CD4-positive, CD25-positive, alpha-beta regulatory T cell (primary cell): ENCODE results near the gene PSMG3. TPM values are rescaled to one million over a fixed set of nuclear protein-coding genes. Genes with fewer than 3 reads are reported as not detected.
A peak's percentile ranks its signal among the peaks of the same experiment; 100 is the strongest.

Experiments used
- ATAC-seq, 2 donors: fragments of 150-1000 bp; cut with Tn5 transposase; one replicate each; pipeline ENCODE4 v1.10.0; 2021; ENCODE audit warnings: low read depth in 2 of 2, moderate number of reproducible peaks in 2 of 2, moderate library complexity in 1 of 2
- DNase-seq, 3 donors: peaks; one replicate each; pipeline versions ENCODE4 v3.0.0 to v3.0.0-alpha.2; 2012 to 2022; ENCODE audit warnings: mixed read lengths in 1 of 3
- H3K27ac ChIP-seq: one replicate; pipeline ENCODE4 v1.7.0; 2013; ENCODE audit warnings: mild to moderate bottlenecking, low read length; ENCODE audit not compliant: insufficient read depth, poor library complexity, severe bottlenecking
- H3K27me3 ChIP-seq: one replicate; pipeline ENCODE4 v1.7.0; 2013; ENCODE audit warnings: low read length; ENCODE audit not compliant: control insufficient read depth, insufficient read depth
- H3K36me3 ChIP-seq: one replicate; pipeline ENCODE4 v1.7.0; 2013; ENCODE audit warnings: mild to moderate bottlenecking, low read length, moderate library complexity; ENCODE audit not compliant: control insufficient read depth, insufficient read depth
- H3K4me1 ChIP-seq: 2 replicates; pipeline ENCODE4 v1.7.0; 2013; ENCODE audit warnings: mild to moderate bottlenecking, low read length; ENCODE audit not compliant: insufficient read depth, control insufficient read depth, poor library complexity, severe bottlenecking
- H3K4me3 ChIP-seq: one replicate; pipeline ENCODE4 v1.7.0; 2013; ENCODE audit warnings: low read depth, mild to moderate bottlenecking, low read length, moderate library complexity
- H3K9me3 ChIP-seq, 2 experiments: 1 replicate in 1 of 2; 2 replicates in 1 of 2; pipeline ENCODE4 v1.7.0; 2013; ENCODE audit warnings: low read length in 2 of 2, mild to moderate bottlenecking in 1 of 2, moderate library complexity in 1 of 2; ENCODE audit not compliant: control insufficient read depth in 2 of 2
- H3K27ac Mint-ChIP-seq, 3 donors: one replicate each; pipeline ENCODE4 v1.8.0; 2020 to 2022; ENCODE audit warnings: mild to moderate bottlenecking in 3 of 3, mixed read lengths in 3 of 3, moderate library complexity in 2 of 3
- H3K27me3 Mint-ChIP-seq: one replicate; pipeline ENCODE4 v1.8.0; 2022; ENCODE audit warnings: mild to moderate bottlenecking, mixed read lengths
- H3K36me3 Mint-ChIP-seq: one replicate; pipeline ENCODE4 v1.8.0; 2020; ENCODE audit warnings: mixed read lengths
- H3K4me1 Mint-ChIP-seq, 4 donors: one replicate each; pipeline ENCODE4 v1.8.0; 2020 to 2022; ENCODE audit warnings: mixed read lengths in 4 of 4, mild to moderate bottlenecking in 1 of 4
- H3K4me3 Mint-ChIP-seq, 4 donors: one replicate each; pipeline ENCODE4 v1.8.0; 2020 to 2022; ENCODE audit warnings: mild to moderate bottlenecking in 4 of 4, mixed read lengths in 4 of 4, moderate library complexity in 3 of 4
- H3K9me3 Mint-ChIP-seq, 7 donors: one replicate each; pipeline ENCODE4 v1.8.0; 2020 to 2022; ENCODE audit warnings: mixed read lengths in 7 of 7, mild to moderate bottlenecking in 3 of 7, moderate library complexity in 2 of 7
- polyA plus RNA-seq, 4 donors: library from polyadenylated mRNA; unstranded; fragments of 300-500 nt; fragmentation: Illumina TruSeq; gene quantifications; one replicate each; pipeline ENCODE4 v1.2.3, GENCODE V29; 2021
- total RNA-seq: library from RNA; stranded (reverse); gene quantifications from one replicate; pipeline ENCODE4 v1.2.3, GENCODE V29; 2022

PSMG3 gene, protein sequence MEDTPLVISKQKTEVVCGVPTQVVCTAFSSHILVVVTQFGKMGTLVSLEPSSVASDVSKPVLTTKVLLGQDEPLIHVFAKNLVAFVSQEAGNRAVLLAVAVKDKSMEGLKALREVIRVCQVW
- total RNA-seq, result 16.3 TPM
- 10 to 100 TPM; 41.2 to 47.8 (median 46.6) TPM for polyA plus RNA-seq

DNA sequence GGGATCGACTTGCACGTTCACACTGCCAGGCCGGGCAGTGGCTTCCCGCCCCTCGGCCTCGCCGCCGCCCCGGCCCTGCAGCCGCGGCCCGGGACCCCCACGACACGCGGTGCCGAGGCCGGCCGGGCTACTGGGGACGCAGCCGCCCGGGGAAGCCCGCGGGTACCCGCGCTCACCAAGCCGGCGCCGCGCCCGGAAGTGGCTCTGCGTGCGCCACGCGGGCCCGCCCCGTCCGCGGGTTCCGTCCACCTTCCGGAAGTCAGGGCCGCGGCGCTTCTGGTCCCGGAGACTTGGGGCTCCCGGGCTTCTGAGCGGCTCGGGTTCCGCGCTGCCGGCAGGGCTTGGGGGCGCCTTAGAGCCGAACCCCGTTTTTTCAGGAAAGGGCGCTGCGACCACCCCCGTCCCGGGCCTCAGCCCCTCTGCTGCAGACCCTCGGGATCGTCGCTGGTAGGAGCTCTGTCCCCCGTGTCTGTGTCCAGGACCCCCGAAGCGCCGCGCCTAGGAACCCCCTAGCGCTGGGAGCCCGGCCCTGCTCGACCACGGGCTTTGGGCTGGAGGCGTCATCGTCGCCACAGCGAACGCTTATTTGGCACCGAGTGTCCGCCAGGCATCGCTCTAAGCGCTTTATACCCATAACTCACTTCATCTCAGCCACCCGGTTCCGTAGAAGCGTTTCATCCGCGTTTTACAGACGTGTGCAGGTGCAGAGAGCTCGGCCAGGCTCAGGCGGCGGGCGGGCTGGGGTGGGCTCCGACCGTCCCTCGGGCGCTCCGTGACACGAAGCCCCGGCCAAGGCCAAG is at the start of gene PSMG3:
TSS of gene PSMG3 (minus strand) at position 200 of the 800 bp plus-strand sequence. CDS start 693 bp downstream, outside the sequence.
- H3K9me3 Mint-ChIP-seq, result no peaks in the 10 kb centered on the region

DNA sequence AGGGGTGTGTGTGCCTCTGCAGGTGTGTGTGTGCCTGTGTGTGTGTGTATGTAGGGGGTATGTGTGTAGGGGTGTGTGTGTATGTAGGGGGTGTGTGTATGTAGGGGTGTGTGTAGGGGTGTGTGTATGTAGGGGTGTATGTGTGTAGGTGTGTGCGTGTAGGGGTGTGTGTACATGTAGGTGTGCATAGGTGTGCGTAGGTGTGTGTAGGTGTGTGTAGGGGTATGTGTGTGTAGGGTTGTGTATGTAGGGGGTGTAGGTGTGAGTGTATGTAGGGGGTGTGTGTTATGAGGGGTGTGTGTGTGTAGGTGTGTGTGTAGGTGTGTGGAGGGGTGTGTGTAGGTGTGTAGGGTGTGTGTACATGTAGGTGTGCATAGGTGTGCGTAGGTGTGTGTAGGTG is 48.6 kb upstream of the PSMG3 start:
- H3K4me1 Mint-ChIP-seq, result no peaks in the 10 kb centered on the region
- ATAC-seq (no peak), DNase-seq (no peak)
- H3K27ac Mint-ChIP-seq, result no peak overlapping the region
- Histone ChIP-seq H3K36me3 (no peaks in the 10 kb centered on the region), H3K9me3 (no peaks in the 10 kb centered on the region), H3K27me3 (no peaks in the 10 kb centered on the region), H3K4me3 (no peak overlapping the region), H3K27ac (no peak overlapping the region), H3K4me1 (no peaks in the 10 kb centered on the region)
- H3K9me3 Mint-ChIP-seq, result peaks cover 0 to 1% (median 0%) of the 10 kb centered on the region in 7 donors
- H3K27me3 Mint-ChIP-seq, result no peaks in the 10 kb centered on the region
- no peak overlapping the region for H3K4me3 Mint-ChIP-seq
- no peaks in the 10 kb centered on the region for H3K36me3 Mint-ChIP-seq

More for the DNA sequence above, at the start of gene PSMG3:
- peaks cover 3% of the 10 kb centered on the region for H3K36me3 Mint-ChIP-seq
- no peaks in the 10 kb centered on the region for H3K27me3 Mint-ChIP-seq
- Histone ChIP-seq H3K36me3 (peaks cover 13% of the 10 kb centered on the region), H3K4me1 (peaks cover 26% of the 10 kb centered on the region), H3K27ac (peak within 1 kb of the TSS; percentile 79), H3K27me3 (no peaks in the 10 kb centered on the region), H3K9me3 (no peaks in the 10 kb centered on the region), H3K4me3 (peak within 1 kb of the TSS; percentile 66)
- H3K4me1 Mint-ChIP-seq, result peaks cover 6 to 37% (median 13%) of the 10 kb centered on the region in 4 donors
- ATAC-seq (peak; percentile 94 to 96), DNase-seq (peak; percentile 75 to 95 (median 85))
- H3K4me3 Mint-ChIP-seq, result peak within 1 kb of the TSS; percentile 88 to 95 (median 92)
- H3K27ac Mint-ChIP-seq, result peak within 1 kb of the TSS; percentile 85 to 90 (median 86)

DNA sequence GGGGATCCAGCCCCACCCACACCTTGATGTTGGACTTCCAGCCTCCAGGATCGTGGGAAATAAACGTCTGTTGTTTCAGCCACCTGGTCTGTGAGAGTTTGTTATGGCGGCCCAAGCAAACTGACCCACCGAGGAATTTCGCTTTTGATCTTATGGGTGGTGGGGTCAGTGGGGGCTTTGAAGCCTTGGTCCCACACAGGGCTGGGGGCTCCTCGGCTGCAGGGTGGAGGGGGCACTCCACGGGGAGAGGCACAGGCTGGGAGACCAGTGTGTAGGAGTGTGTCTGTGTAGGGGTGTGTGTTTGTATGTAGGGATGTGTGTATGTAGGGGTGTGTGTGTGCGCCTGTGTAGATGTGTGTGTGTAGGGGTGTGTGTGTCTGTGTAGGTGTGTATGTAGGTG is 48.1 kb upstream of the PSMG3 start:
- H3K9me3 Mint-ChIP-seq, result peaks cover 0 to 1% (median 0%) of the 10 kb centered on the region in 7 donors
- no peaks in the 10 kb centered on the region for H3K4me1 Mint-ChIP-seq
- no peaks in the 10 kb centered on the region for H3K4me1 ChIP-seq
- no peaks in the 10 kb centered on the region for H3K27me3 ChIP-seq
- DNase-seq (no peak), ATAC-seq (no peak)
- no peak overlapping the region for H3K4me3 ChIP-seq
- H3K36me3 Mint-ChIP-seq, result no peaks in the 10 kb centered on the region
- H3K27ac Mint-ChIP-seq, result peak overlapping the region in 1 of 3 donors; percentile 88
- no peaks in the 10 kb centered on the region for H3K27me3 Mint-ChIP-seq
- no peak overlapping the region for H3K4me3 Mint-ChIP-seq
- no peaks in the 10 kb centered on the region for H3K9me3 ChIP-seq
- no peak overlapping the region for H3K27ac ChIP-seq
- H3K36me3 ChIP-seq, result no peaks in the 10 kb centered on the region

DNA sequence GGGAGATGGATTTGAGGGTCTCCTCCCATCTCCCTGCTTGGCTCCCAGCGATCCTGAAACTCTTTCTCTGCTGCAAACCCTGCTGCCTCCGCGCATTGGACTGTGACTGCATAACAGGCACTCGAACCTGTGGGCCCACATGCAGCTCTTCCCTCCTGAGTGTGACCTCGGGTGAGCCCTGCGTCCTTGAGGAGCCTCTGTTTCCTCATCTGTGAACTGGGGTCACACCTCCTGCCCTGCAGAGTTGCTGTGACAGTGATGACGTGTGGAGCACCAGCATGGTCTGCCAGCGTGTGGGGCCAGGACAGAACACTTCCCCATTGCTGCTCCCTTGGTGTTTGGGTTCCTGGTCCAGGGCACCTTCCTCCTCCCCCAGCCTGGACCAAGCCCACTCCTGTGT is 46.9 kb upstream of the PSMG3 start:
- Mint-ChIP-seq H3K4me1 (no peaks in the 10 kb centered on the region), H3K27me3 (no peaks in the 10 kb centered on the region), H3K9me3 (peaks cover 0 to 1% (median 0%) of the 10 kb centered on the region in 7 donors), H3K4me3 (no peak overlapping the region), H3K27ac (no peak overlapping the region), H3K36me3 (no peaks in the 10 kb centered on the region)
- no peak overlapping the region for H3K27ac ChIP-seq
- no peaks in the 10 kb centered on the region for H3K9me3 ChIP-seq
- no peaks in the 10 kb centered on the region for H3K4me1 ChIP-seq
- DNase-seq, result no peak
- no peaks in the 10 kb centered on the region for H3K36me3 ChIP-seq
- no peak for ATAC-seq
- no peaks in the 10 kb centered on the region for H3K27me3 ChIP-seq
- H3K4me3 ChIP-seq, result no peak overlapping the region

DNA sequence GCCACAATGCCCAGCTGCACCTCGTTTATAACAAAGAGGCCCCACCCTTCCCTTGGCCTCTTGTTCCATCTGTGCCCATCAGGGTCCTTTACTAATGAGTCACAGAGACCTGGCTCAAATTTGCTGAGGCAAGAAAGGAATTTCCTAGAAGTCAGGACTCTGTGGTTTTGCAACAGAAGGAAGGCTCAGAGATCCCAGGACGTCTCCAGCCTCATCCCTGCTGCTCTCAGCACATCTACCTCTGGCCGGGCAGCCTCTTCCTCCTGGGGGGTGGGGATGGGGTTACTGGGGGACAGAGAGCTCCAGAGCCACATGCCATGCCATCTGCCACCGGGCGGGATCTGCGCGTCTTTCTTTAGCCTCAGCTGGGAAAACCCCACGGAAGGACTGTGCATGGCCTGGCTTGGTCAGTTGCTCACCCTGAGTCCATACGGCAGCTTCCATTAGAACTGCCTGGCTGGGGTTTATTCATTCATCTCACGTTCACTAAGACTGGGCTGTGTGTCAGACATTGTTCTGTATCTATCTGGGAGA is 41.9 kb upstream of the PSMG3 start:
- no peak for DNase-seq

DNA sequence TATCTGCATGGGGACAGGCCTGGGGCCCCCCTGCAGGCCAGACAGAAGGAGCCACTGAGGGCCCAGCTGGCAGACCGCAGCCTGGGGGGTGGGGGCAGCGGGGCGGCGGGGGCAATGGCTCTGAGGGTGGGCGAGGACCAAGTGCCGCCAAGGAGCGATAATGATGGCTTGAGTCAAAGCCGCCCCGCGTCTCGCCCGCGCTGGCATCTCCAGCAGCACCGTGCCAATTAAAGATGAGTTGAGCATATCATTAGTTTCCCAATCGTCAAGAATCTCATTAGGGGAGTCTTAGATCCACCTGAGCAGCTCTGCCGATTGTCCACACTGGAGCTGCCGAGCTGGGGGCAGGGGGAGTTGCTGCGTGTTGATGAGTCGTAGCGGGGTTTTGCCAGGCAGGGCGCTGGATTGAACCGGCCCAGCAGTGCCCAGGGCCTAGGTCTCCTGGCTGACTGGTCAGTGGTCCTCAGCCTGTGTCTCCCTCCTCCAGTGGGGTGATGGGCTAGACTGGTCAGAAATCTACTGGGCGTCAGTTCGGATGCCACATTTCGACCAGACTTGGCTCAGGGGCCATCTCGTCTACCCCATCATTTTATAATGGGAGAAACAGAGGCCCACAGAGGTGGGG is 41.0 kb upstream of the PSMG3 start:
- H3K36me3 Mint-ChIP-seq, result no peaks in the 10 kb centered on the region
- H3K27ac ChIP-seq, result no peak overlapping the region
- H3K9me3 ChIP-seq, result no peaks in the 10 kb centered on the region
- no peak overlapping the region for H3K4me3 Mint-ChIP-seq
- no peak overlapping the region for H3K4me3 ChIP-seq
- H3K4me1 Mint-ChIP-seq, result peaks cover 0 to 2% (median 0%) of the 10 kb centered on the region in 4 donors
- no peak overlapping the region for H3K27ac Mint-ChIP-seq
- peaks cover 5% of the 10 kb centered on the region for H3K27me3 Mint-ChIP-seq
- no peaks in the 10 kb centered on the region for H3K4me1 ChIP-seq
- H3K27me3 ChIP-seq, result no peaks in the 10 kb centered on the region
- H3K36me3 ChIP-seq, result no peaks in the 10 kb centered on the region
- H3K9me3 Mint-ChIP-seq, result no peaks in the 10 kb centered on the region
- no peak for DNase-seq
- no peak for ATAC-seq

More for the DNA sequence above, 41.9 kb upstream of the PSMG3 start:
- Mint-ChIP-seq H3K4me1 (peaks cover 0 to 2% (median 0%) of the 10 kb centered on the region in 4 donors), H3K27me3 (no peaks in the 10 kb centered on the region), H3K36me3 (no peaks in the 10 kb centered on the region), H3K9me3 (no peaks in the 10 kb centered on the region), H3K27ac (no peak overlapping the region), H3K4me3 (no peak overlapping the region)
- H3K27me3 ChIP-seq, result no peaks in the 10 kb centered on the region
- no peak for ATAC-seq
- H3K9me3 ChIP-seq, result no peaks in the 10 kb centered on the region
- no peaks in the 10 kb centered on the region for H3K4me1 ChIP-seq
- no peaks in the 10 kb centered on the region for H3K36me3 ChIP-seq
- H3K4me3 ChIP-seq, result no peak overlapping the region
- no peak overlapping the region for H3K27ac ChIP-seq

DNA sequence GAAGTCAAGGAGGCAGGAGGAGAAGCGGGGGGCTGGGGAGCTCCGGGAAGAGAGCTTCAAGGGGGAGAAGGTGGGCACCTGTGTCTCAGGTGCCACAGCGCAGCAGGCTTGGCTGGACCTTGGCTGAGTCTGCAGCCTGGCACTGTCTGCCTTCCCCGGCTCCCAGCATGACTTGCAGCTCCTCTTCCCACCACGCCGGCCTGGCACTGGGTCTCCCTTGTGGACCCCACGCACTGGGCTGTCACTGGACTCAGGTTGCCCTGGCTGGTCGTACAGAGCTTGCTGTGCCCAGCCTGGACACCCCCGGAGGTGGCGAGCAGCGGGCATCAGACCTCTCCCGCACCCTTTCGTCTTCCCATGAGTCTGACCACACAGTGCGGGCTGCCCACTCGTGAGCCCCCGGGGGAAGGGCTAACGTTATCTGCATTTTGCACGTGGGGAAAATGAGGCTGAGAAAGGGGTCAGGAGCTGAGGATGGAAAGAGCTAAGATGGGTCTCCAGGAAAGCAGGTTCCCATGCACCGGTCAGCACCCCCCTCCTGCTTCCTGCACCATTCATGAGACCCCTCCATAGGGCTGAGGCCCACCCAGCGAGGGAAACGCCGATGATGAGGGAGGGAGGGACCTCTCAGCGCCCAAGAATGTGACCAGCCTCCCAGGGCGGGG is 40.3 kb upstream of the PSMG3 start:
- no peaks in the 10 kb centered on the region for H3K36me3 Mint-ChIP-seq
- no peaks in the 10 kb centered on the region for H3K9me3 Mint-ChIP-seq
- Histone ChIP-seq H3K4me3 (no peak overlapping the region), H3K4me1 (no peaks in the 10 kb centered on the region), H3K27me3 (no peaks in the 10 kb centered on the region), H3K9me3 (no peaks in the 10 kb centered on the region), H3K27ac (no peak overlapping the region), H3K36me3 (no peaks in the 10 kb centered on the region)
- no peak overlapping the region for H3K4me3 Mint-ChIP-seq
- no peak overlapping the region for H3K27ac Mint-ChIP-seq
- DNase-seq (no peak), ATAC-seq (no peak)
- H3K27me3 Mint-ChIP-seq, result peaks cover 8% of the 10 kb centered on the region
- H3K4me1 Mint-ChIP-seq, result peaks cover 0 to 2% (median 0%) of the 10 kb centered on the region in 4 donors
